ENCODE data around the gene RILPL1.
A peak's percentile ranks its signal among the peaks of the same experiment; 100 is the strongest.
"Not testable (repeated sequence)": the region's sequence is repeated elsewhere in the genome, so short reads cannot be mapped to it uniquely, and the experiment has no call there.

Gene RILPL1

DNA sequence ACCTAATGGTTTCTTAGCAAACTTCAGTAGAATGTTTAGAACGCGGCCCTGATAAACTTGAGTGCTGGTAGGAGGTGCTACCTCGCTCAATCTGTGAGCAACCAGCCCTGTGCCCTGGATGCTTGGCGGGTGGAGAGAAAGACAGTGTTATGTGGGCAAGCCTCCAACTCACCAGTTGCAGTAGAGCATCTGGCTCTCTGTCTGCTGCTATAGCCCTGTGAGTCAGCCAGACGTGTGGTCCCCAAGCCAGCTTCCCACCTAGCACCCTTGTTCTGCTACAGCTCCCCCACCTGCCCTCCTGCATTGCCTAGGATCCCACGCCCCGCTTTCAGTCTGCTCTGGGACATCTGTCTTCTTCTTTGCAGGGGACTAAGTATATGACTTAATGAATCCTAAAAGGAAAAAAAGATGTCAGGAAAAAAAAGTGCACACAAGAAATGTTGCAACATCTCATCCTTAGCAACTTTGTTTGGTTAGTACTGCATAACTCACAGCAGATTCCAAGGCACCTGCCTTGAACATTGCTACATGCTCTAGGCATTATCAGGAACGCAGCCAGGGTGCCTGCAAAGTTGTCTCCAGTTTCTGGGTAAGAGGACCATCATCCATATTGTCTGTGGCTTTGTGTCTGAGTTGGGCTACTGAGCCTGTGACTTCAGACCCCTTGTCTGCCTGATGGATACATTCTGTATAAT lies 62.0 kb downstream of the RILPL1 start:
- H3K9me3 ChIP-seq (ENCODE audit: control extremely low read depth in 1 of 5, control insufficient read depth in 4 of 5, insufficient read depth in 2 of 5, low read depth in 1 of 5, low read length in 4 of 5), result no peaks in the 10 kb centered on the region
- H3K4me1 ChIP-seq (ENCODE audit: control extremely low read depth in 1 of 4, control insufficient read depth in 4 of 4, insufficient read depth in 4 of 4, low read length in 3 of 4), result no peaks in the 10 kb centered on the region
- 96% methylated on average over 7 of the region's 8 CpGs for WGBS (ENCODE audit: insufficient coverage)
- H3K4me3 ChIP-seq (ENCODE audit: control insufficient read depth in 1 of 7, extremely low read depth in 1 of 7, insufficient read depth in 4 of 7, low read depth in 2 of 7, low read length in 6 of 7), result no peak overlapping the region
- no peak for DNase-seq
- no peak overlapping the region for H3K27ac ChIP-seq (ENCODE audit: insufficient read depth in 1 of 2, low read depth in 1 of 2, low read length in 2 of 2, poor library complexity in 1 of 2, severe bottlenecking in 2 of 2)
- peaks cover 7 to 20% (median 17%) of the 10 kb centered on the region in 4 experiments for H3K36me3 ChIP-seq (ENCODE audit: control insufficient read depth in 4 of 4, insufficient read depth in 4 of 4, low read length in 3 of 4)
- H3K27me3 ChIP-seq (replicated peaks in 2 of 5; ENCODE audit: control insufficient read depth in 4 of 5, insufficient read depth in 5 of 5, low read length in 4 of 5), result no peaks in the 10 kb centered on the region
- ChIA-PET CTCF (no interaction called here), POLR2A (no interaction called here)

DNA sequence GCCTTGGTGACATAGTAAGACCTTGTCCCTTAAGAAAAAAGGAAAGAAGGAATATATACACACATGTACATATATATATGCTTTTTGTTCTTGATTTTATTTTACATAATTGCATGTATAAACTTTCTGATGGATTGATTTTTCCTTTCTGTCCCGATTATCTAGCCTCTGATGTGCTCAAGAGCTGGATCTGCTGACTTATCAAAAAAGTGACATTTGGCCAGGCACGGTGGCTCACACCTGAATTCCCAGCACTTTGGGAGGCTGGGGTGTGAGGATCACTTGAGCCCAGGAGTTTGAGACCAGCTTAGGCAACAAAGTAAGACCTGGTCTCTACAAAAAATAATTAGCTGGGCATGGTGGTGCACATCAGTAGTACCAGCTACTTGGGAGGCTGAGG lies 63.5 kb downstream of the RILPL1 start:
- DNase-seq, result no peak
- Histone ChIP-seq H3K36me3 (ENCODE audit: control insufficient read depth in 4 of 4, insufficient read depth in 4 of 4, low read length in 3 of 4) (peaks cover 13 to 30% (median 29%) of the 10 kb centered on the region in 4 experiments), H3K4me1 (ENCODE audit: control extremely low read depth in 1 of 4, control insufficient read depth in 4 of 4, insufficient read depth in 4 of 4, low read length in 3 of 4) (no peaks in the 10 kb centered on the region), H3K9me3 (ENCODE audit: control extremely low read depth in 1 of 5, control insufficient read depth in 4 of 5, insufficient read depth in 2 of 5, low read depth in 1 of 5, low read length in 4 of 5) (no peaks in the 10 kb centered on the region), H3K4me3 (ENCODE audit: control insufficient read depth in 1 of 7, extremely low read depth in 1 of 7, insufficient read depth in 4 of 7, low read depth in 2 of 7, low read length in 6 of 7) (no peak overlapping the region), H3K27me3 (replicated peaks in 2 of 5; ENCODE audit: control insufficient read depth in 4 of 5, insufficient read depth in 5 of 5, low read length in 4 of 5) (no peaks in the 10 kb centered on the region), H3K27ac (ENCODE audit: insufficient read depth in 1 of 2, low read depth in 1 of 2, low read length in 2 of 2, poor library complexity in 1 of 2, severe bottlenecking in 2 of 2) (no peak overlapping the region)
- WGBS (ENCODE audit: insufficient coverage), result 92% methylated on average over 1 of the region's 2 CpGs
- CTCF ChIA-PET, result interaction anchor here (1.1 kb wide), 1 partner anchor 37 kb away, joined by 4 read pairs; no protein-coding TSS in a partner anchor
- POLR2A ChIA-PET, result no interaction called here

DNA sequence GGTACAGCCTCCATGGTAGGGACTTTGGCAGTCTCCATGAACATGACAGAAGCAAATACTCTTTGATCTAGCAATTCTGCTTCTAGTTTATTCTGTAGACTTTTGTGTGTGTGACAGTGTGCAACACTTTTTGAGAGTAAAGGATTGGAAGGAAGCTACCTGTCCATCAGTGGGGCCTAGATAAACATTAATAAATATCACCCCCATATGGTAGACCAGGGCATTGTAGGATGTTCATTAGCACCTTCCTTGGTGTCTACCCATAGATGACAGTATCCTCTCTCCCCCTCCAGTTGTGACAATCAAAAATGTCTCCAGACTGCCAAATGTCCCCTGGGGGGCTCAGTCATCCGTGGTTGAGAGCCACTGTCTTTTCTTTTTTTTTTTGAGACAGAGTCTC lies 64.7 kb downstream of the RILPL1 start:
- Histone ChIP-seq H3K27me3 (replicated peaks in 2 of 5; ENCODE audit: control insufficient read depth in 4 of 5, insufficient read depth in 5 of 5, low read length in 4 of 5) (no peaks in the 10 kb centered on the region), H3K9me3 (ENCODE audit: control extremely low read depth in 1 of 5, control insufficient read depth in 4 of 5, insufficient read depth in 2 of 5, low read depth in 1 of 5, low read length in 4 of 5) (no peaks in the 10 kb centered on the region), H3K36me3 (ENCODE audit: control insufficient read depth in 4 of 4, insufficient read depth in 4 of 4, low read length in 3 of 4) (peaks cover 13 to 36% (median 33%) of the 10 kb centered on the region in 4 experiments), H3K27ac (ENCODE audit: insufficient read depth in 1 of 2, low read depth in 1 of 2, low read length in 2 of 2, poor library complexity in 1 of 2, severe bottlenecking in 2 of 2) (no peak overlapping the region), H3K4me3 (ENCODE audit: control insufficient read depth in 1 of 7, extremely low read depth in 1 of 7, insufficient read depth in 4 of 7, low read depth in 2 of 7, low read length in 6 of 7) (no peak overlapping the region), H3K4me1 (ENCODE audit: control extremely low read depth in 1 of 4, control insufficient read depth in 4 of 4, insufficient read depth in 4 of 4, low read length in 3 of 4) (no peaks in the 10 kb centered on the region)
- DNase-seq, result peak in 2 of 3 donors; percentile 47 to 50
- WGBS (ENCODE audit: insufficient coverage), result 83% methylated on average over 1 of the region's 1 CpG
- POLR2A ChIA-PET, result no interaction called here
- CTCF ChIA-PET, result interaction anchor here (0.9 to 1.3 kb wide), 7 partner anchors 14 to 113 kb away, joined by 3 to 4 read pairs (median 3); no protein-coding TSS in a partner anchor

DNA sequence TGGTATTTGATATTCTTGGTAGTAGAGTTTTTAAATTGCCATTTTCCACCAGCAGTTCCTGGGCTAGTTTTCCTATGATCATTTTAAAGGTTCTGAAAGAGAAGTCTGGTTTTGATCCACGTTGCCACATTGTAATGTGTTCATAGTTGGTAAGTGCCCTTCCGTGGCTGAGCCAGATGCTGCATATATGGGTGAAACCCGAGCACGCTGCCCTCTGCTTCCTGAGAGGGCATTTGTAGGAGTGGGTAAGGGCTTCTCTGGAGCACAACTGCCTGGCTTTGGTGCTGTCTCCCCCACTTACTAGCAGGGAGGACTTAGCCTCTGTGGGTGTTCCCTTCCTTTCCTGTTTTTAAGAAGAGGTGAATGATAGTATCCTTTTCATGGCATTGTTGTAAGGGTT lies 68.4 kb downstream of the RILPL1 start:
- no peak for DNase-seq
- H3K4me3 ChIP-seq (ENCODE audit: control insufficient read depth in 1 of 7, extremely low read depth in 1 of 7, insufficient read depth in 4 of 7, low read depth in 2 of 7, low read length in 6 of 7), result no peak overlapping the region
- ChIA-PET CTCF (interaction anchor here (0.6 kb wide), 1 partner anchor 124 kb away, joined by 3 read pairs; no protein-coding TSS in a partner anchor), POLR2A (no interaction called here)
- H3K9me3 ChIP-seq (ENCODE audit: control extremely low read depth in 1 of 5, control insufficient read depth in 4 of 5, insufficient read depth in 2 of 5, low read depth in 1 of 5, low read length in 4 of 5), result no peaks in the 10 kb centered on the region
- H3K36me3 ChIP-seq (ENCODE audit: control insufficient read depth in 4 of 4, insufficient read depth in 4 of 4, low read length in 3 of 4), result peaks cover 10 to 28% (median 22%) of the 10 kb centered on the region in 4 experiments
- H3K4me1 ChIP-seq (ENCODE audit: control extremely low read depth in 1 of 4, control insufficient read depth in 4 of 4, insufficient read depth in 4 of 4, low read length in 3 of 4), result peaks cover 0 to 2% (median under 1%) of the 10 kb centered on the region in 4 experiments
- WGBS (ENCODE audit: insufficient coverage), result 94% methylated on average over 4 of the region's 4 CpGs
- no peaks in the 10 kb centered on the region for H3K27me3 ChIP-seq (replicated peaks in 2 of 5; ENCODE audit: control insufficient read depth in 4 of 5, insufficient read depth in 5 of 5, low read length in 4 of 5)
- no peak overlapping the region for H3K27ac ChIP-seq (ENCODE audit: insufficient read depth in 1 of 2, low read depth in 1 of 2, low read length in 2 of 2, poor library complexity in 1 of 2, severe bottlenecking in 2 of 2)

DNA sequence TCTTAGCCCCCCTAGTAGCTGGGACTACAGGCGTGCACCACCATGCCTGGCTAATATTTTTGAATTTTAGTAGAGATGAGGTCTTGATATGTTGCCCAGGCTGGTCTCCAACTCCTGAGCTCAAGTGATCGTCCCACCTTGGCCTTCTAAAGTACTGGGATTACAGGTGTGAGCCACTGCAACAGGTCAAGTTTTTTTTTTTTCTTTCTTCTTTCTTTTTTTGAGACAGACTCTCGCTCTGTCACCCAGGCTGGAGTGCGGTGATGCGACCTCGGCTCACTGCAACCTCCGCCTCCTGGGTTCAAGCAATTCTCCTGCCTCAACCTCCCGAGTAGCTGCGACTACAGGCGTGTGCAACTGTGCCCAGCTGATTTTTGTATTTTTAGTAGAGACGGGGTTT lies 70.3 kb downstream of the RILPL1 start:
- POLR2A ChIA-PET, result not testable (repeated sequence)

DNA sequence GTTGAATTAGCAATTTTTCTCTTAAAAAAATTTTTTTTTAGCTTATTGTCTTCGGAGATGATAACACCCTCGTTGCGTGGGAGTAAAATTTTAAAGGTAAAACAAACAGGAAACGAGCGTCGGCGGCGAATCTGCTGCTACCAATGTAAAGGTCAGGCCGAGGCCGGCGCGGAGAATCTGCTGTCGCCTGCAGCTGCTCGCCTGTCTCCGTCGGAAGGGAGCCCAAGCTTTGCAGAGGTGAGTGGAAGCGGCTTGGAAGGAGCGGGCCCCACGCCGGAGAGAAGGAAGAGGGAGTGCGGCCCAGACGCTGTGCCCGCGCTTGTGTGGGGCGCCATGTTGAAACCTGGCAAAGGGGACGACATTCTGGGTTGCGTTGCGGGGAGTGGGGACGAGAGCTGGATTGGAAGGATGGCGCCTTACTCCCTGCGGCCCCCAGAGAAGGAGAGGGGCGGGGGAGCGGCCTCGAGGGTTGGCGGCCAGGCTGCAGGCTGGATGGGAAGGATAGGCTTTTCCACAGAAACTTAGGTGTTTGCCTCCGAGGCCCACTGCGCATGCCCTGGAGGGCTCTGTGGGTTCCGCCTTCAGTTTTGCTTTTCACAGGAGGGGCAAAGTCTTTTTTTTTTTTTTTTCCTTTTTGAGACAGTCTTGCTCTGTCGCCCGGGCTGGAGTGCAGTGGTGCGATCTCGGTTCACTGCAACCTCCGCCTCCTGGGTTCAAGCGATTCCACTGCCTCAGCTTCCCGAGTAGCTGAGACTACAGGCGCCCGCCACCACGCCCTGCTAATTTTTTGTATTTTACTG lies 75.3 kb downstream of the RILPL1 start, which contains the start of gene SNRNP35:
SNRNP35 (plus strand) TSS at position 160 of the 800 bp plus-strand sequence. CDS start 7,402 bp downstream, outside the sequence.
- POLR2A ChIA-PET, result interaction anchor here (0.6 to 1.5 kb wide), 5 partner anchors 10 to 93 kb away, joined by 3 to 9 read pairs (median 5); partner anchors contain the start of gene RILPL2
- Histone ChIP-seq H3K4me1 (ENCODE audit: control extremely low read depth in 1 of 4, control insufficient read depth in 4 of 4, insufficient read depth in 4 of 4, low read length in 3 of 4) (peaks cover 3 to 17% (median 11%) of the 10 kb centered on the region in 4 experiments), H3K9me3 (ENCODE audit: control extremely low read depth in 1 of 5, control insufficient read depth in 4 of 5, insufficient read depth in 2 of 5, low read depth in 1 of 5, low read length in 4 of 5) (no peaks in the 10 kb centered on the region), H3K4me3 (ENCODE audit: control insufficient read depth in 1 of 7, extremely low read depth in 1 of 7, insufficient read depth in 4 of 7, low read depth in 2 of 7, low read length in 6 of 7) (peak within 1 kb of the TSS; percentile 74 to 100 (median 96)), H3K36me3 (ENCODE audit: control insufficient read depth in 4 of 4, insufficient read depth in 4 of 4, low read length in 3 of 4) (peaks cover 0 to 6% (median 0%) of the 10 kb centered on the region in 4 experiments), H3K27ac (ENCODE audit: insufficient read depth in 1 of 2, low read depth in 1 of 2, low read length in 2 of 2, poor library complexity in 1 of 2, severe bottlenecking in 2 of 2) (peak within 1 kb of the TSS; percentile 97 to 99), H3K27me3 (replicated peaks in 2 of 5; ENCODE audit: control insufficient read depth in 4 of 5, insufficient read depth in 5 of 5, low read length in 4 of 5) (no peaks in the 10 kb centered on the region)
- DNase-seq, result peak; percentile 87 to 93 (median 91)
- CTCF ChIA-PET, result interaction anchor here (1.0 to 1.6 kb wide), 3 partner anchors 10 to 125 kb away, joined by 3 to 4 read pairs (median 3); no protein-coding TSS in a partner anchor
- 0% methylated on average over 31 of the region's 48 CpGs for WGBS (ENCODE audit: insufficient coverage)

More for the DNA sequence above, 70.3 kb downstream of the RILPL1 start:
- peaks cover 8 to 28% (median 22%) of the 10 kb centered on the region in 4 experiments for H3K36me3 ChIP-seq (ENCODE audit: control insufficient read depth in 4 of 4, insufficient read depth in 4 of 4, low read length in 3 of 4)
- H3K4me1 ChIP-seq (ENCODE audit: control extremely low read depth in 1 of 4, control insufficient read depth in 4 of 4, insufficient read depth in 4 of 4, low read length in 3 of 4), result peaks cover 3 to 17% (median 11%) of the 10 kb centered on the region in 4 experiments
- DNase-seq; H3K27me3 ChIP-seq (replicated peaks in 2 of 5; ENCODE audit: control insufficient read depth in 4 of 5, insufficient read depth in 5 of 5, low read length in 4 of 5); H3K4me3 ChIP-seq (ENCODE audit: control insufficient read depth in 1 of 7, extremely low read depth in 1 of 7, insufficient read depth in 4 of 7, low read depth in 2 of 7, low read length in 6 of 7); H3K9me3 ChIP-seq (ENCODE audit: control extremely low read depth in 1 of 5, control insufficient read depth in 4 of 5, insufficient read depth in 2 of 5, low read depth in 1 of 5, low read length in 4 of 5); H3K27ac ChIP-seq (ENCODE audit: insufficient read depth in 1 of 2, low read depth in 1 of 2, low read length in 2 of 2, poor library complexity in 1 of 2, severe bottlenecking in 2 of 2): not testable (repeated sequence)
- CTCF ChIA-PET, result interaction anchor here (0.6 to 1.2 kb wide), 2 partner anchors 12 to 120 kb away, joined by 3 to 4 read pairs; no protein-coding TSS in a partner anchor
- WGBS (ENCODE audit: insufficient coverage), result 97% methylated on average over 10 of the region's 11 CpGs

All from common myeloid progenitor, CD34-positive (primary cell).